ENCODE data around the gene DLL3.

GRCh38 chr19:39546599-39546998 is 47.9 kb downstream of the DLL3 start:
- TF ChIP-seq, protein P1, sequence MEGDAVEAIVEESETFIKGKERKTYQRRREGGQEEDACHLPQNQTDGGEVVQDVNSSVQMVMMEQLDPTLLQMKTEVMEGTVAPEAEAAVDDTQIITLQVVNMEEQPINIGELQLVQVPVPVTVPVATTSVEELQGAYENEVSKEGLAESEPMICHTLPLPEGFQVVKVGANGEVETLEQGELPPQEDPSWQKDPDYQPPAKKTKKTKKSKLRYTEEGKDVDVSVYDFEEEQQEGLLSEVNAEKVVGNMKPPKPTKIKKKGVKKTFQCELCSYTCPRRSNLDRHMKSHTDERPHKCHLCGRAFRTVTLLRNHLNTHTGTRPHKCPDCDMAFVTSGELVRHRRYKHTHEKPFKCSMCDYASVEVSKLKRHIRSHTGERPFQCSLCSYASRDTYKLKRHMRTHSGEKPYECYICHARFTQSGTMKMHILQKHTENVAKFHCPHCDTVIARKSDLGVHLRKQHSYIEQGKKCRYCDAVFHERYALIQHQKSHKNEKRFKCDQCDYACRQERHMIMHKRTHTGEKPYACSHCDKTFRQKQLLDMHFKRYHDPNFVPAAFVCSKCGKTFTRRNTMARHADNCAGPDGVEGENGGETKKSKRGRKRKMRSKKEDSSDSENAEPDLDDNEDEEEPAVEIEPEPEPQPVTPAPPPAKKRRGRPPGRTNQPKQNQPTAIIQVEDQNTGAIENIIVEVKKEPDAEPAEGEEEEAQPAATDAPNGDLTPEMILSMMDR (IDR thresholded peaks at IDR 0.05 in 8 of 11, conservative IDR thresholded peaks at IDR 0.05 in 3 of 11): no peak
- TF ChIP-seq POLR2A (IDR thresholded peaks at IDR 0.05): no peak
- no peak for TF ChIP-seq POLR2AphosphoS5 (IDR thresholded peaks at IDR 0.05)

Data from spleen (tissue), 7 donors.